SK-N-SH treated with all-trans-retinoic acid at 6 μM for 48 hours (cell line): Measurements from ENCODE around the gene NHLRC3.

Source experiments
- ARNTL ChIP-seq: fragments of 450-650 bp; formaldehyde crosslinking; IDR thresholded peaks from 2 replicates; pipeline ENCODE4 v1.5.0; 2020; ENCODE audit warnings: low read depth, mild to moderate bottlenecking, moderate library complexity, borderline replicate concordance
- ISL1 ChIP-seq: fragments of 250-450 bp; sonication (Bioruptor Pico); IDR thresholded peaks from 2 replicates; pipeline ENCODE4 v2.1.2; 2022; ENCODE audit warnings: mild to moderate bottlenecking, moderate library complexity
- ZFP3 ChIP-seq: fragments of 250-450 bp; sonication (Bioruptor Pico); IDR thresholded peaks from 2 replicates; pipeline ENCODE4 v1.5.0; 2020; ENCODE audit warnings: mild to moderate bottlenecking, moderate library complexity
- TF ChIP-seq, protein P1 (sequence below): fragments of 250-450 bp; sonication (Bioruptor Pico); IDR thresholded peaks from 2 replicates; pipeline ENCODE4 v1.5.0; 2020; ENCODE audit warnings: mild to moderate bottlenecking, moderate library complexity

DNA sequence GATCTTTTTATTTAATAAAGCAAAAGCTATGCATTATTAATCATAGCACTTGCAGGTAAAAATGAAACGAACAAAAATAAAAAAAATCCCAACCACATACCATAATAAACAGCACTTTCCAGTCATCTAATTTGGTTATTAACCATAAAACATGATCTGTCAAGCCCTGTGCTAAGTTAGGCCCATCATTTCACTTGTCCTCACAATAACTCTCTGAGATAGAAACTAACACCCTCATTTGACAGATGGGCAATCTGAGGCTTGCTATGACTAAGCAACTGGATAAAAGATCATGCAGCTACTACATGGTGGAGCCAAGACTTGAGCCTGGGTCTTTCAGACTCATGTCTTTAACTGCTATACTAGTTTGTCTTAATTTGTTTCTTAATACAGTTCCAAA is 22.2 kb upstream of the NHLRC3 start:
- no peak for TF ChIP-seq ZFP3
- TF ChIP-seq ISL1 (CRISPR knock-in tag): no peak
- TF ChIP-seq, protein P1, sequence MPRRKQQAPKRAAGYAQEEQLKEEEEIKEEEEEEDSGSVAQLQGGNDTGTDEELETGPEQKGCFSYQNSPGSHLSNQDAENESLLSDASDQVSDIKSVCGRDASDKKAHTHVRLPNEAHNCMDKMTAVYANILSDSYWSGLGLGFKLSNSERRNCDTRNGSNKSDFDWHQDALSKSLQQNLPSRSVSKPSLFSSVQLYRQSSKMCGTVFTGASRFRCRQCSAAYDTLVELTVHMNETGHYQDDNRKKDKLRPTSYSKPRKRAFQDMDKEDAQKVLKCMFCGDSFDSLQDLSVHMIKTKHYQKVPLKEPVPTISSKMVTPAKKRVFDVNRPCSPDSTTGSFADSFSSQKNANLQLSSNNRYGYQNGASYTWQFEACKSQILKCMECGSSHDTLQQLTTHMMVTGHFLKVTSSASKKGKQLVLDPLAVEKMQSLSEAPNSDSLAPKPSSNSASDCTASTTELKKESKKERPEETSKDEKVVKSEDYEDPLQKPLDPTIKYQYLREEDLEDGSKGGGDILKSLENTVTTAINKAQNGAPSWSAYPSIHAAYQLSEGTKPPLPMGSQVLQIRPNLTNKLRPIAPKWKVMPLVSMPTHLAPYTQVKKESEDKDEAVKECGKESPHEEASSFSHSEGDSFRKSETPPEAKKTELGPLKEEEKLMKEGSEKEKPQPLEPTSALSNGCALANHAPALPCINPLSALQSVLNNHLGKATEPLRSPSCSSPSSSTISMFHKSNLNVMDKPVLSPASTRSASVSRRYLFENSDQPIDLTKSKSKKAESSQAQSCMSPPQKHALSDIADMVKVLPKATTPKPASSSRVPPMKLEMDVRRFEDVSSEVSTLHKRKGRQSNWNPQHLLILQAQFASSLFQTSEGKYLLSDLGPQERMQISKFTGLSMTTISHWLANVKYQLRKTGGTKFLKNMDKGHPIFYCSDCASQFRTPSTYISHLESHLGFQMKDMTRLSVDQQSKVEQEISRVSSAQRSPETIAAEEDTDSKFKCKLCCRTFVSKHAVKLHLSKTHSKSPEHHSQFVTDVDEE (CRISPR knock-in tag): no peak
- TF ChIP-seq ARNTL (CRISPR knock-in tag): no peak
